GM20431 (cell line): ENCODE data around the gene GRIN3B.
"Not testable (repeated sequence)": the region's sequence is repeated elsewhere in the genome, so short reads cannot be mapped to it uniquely, and the experiment has no call there.

Experiments used
- in situ Hi-C: fragments of 300-500 bp; cut with MseI, MboI; formaldehyde crosslinking; loops from one replicate; pipeline ENCODE4 v1.15.0; 2020; ENCODE audit warnings: low sequenced_read_pairs; ENCODE audit not compliant: unreplicated experiment

Gene GRIN3B, protein sequence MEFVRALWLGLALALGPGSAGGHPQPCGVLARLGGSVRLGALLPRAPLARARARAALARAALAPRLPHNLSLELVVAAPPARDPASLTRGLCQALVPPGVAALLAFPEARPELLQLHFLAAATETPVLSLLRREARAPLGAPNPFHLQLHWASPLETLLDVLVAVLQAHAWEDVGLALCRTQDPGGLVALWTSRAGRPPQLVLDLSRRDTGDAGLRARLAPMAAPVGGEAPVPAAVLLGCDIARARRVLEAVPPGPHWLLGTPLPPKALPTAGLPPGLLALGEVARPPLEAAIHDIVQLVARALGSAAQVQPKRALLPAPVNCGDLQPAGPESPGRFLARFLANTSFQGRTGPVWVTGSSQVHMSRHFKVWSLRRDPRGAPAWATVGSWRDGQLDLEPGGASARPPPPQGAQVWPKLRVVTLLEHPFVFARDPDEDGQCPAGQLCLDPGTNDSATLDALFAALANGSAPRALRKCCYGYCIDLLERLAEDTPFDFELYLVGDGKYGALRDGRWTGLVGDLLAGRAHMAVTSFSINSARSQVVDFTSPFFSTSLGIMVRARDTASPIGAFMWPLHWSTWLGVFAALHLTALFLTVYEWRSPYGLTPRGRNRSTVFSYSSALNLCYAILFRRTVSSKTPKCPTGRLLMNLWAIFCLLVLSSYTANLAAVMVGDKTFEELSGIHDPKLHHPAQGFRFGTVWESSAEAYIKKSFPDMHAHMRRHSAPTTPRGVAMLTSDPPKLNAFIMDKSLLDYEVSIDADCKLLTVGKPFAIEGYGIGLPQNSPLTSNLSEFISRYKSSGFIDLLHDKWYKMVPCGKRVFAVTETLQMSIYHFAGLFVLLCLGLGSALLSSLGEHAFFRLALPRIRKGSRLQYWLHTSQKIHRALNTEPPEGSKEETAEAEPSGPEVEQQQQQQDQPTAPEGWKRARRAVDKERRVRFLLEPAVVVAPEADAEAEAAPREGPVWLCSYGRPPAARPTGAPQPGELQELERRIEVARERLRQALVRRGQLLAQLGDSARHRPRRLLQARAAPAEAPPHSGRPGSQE

DNA sequence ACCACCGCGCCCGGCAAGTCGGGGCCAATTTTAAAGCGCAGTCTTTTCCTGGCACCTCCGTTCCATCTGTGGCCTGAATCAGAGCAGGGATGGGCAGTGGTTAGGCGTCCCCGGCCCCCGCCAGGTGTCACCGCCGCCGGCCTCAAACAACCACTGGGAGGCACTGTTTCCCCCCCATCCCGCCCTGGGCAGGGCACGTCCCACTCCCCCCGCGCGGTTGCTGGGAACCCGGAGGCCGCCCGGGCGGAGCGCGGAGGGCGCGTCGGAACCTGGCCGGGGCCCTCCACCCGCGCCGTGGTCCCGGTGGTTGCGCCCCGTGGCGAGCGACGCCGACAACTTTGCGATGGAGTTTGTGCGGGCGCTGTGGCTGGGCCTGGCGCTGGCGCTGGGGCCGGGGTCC lies at the start of gene GRIN3B:
Gene GRIN3B, plus strand, starts transcription at position 325 of the 400 bp plus-strand sequence. Its CDS starts 19 bp downstream, at position 344.
- in situ Hi-C loops, result no loop called here

DNA sequence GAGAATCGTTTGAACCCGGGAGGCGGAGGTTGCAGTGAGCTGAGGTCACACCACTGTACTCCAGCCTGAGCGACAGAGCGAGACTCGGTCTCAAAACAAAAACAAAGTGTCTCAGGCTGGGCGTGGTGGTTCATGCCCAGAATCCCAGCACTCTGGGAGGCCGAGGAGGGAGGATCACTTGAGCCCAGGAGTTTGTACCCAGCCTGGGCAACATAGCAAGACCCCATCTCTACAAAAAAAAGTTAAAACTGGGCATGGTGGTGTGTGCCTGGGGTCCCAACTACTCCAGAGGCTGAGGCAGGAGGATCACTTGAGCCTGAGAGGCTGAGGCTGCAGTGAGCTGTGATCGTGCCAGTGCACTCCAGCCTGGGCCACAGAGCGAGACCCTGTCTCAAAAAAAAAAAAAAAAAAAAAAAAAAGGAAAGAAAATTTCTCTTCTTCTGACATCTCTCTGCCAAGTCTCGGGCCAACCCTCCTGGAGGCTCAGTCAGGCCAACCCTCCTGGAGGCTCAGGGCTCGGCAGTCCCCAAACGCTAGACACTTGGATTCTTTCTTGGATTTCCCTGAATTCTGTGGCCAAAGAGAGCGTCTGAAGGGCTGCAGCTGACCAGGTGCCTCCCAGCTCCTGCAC lies 48.1 kb upstream of the GRIN3B start:
- in situ Hi-C loops, result no loop called here

DNA sequence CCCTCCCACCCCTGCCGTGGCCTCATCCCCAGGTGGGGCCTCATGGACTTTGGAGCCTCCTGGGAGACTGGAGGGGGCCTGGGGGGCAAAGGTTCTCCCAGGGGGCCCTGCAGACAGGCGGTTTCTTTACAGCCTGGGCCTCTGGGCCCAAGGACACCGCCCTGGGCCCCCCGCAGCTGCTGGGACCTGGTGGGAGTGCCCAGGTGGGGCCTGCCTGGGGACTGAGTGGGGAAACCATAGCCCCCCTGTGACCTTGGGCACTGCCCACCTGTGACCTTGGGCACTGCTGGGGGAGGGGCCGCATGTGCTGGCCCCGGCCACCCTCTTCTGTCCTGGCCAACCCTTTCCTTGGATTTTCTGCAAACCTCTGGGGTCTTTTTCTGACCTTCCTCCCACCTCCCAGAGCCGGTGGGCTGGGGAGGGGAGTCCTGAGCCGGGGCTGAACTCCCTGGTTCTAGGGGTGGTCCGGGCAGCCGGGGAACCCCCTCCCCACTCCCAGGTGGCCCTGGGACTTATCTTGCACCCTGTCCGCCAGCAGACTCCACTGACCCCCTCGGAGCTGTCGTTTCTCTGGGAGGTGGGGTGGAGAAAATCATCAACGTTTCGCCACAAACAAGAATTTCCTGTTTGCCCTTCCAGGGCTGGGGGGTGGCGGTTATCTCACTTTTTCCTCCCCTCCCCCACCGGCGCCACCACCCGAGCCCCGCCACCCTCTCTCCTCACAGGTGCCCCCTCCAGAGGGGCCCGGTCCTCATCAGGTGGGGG lies 47.4 kb upstream of the GRIN3B start:
- in situ Hi-C loops, result no loop called here

DNA sequence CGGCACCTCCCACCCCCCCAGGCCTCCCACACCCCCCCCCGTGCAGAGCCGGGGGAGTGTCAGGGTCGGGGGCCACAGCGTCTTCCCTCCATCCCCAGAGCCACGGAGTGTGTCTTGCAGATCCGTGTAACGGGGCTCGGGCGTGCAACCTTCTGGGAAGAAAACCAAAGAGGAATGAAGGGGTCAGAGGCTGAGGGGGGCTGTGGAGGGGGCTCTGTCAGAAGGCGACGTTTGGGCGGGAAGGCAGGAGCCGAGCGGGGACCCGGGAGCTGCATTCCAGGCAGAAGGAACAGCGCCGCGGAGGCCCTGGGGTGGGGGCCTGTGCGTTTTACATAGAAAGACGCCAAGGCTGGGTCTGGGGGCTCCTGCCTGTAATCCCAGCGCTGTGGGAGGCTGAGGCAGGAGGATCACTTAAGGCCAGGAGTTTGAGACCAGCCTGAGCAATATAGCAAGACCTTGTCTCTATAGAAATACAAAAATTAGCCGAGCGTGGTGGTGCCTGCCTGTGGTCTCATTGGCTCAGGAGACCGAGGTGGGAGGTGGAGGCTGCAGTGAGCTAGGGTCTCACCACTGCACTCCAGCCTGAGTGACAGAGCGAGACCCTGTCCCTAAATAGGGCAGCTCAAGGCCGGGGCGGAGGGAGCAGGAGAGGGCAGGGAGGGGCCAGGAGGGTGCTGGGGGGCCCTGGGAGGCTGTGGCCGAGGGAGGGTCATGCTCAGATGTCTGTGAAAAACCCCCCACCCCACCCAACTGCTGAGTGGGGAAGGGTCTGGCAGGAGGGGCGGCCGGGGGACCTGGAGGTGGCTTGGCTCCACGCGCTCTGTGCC lies 46.6 kb upstream of the GRIN3B start:
- in situ Hi-C loops, result no loop called here

DNA sequence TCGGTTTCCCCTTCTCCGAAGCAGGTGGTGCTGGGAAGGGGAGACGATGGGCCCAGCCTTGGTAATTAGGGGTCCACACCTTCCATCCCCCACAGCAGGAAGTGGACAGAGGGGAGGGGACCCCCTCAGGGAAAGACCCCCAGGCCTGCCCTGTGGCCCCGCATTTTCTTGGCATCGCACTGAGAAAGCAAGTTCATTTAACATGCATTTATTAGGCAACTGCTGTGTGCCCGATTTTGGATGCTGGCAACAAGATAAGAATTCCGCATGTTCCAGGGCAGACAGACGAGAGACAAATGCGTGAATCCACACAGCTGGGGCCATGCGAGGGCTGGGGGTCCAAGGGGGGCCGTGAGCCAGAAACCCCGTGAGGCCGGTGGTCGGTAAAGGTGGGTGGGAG lies 45.9 kb upstream of the GRIN3B start:
- in situ Hi-C loops, result no loop called here

DNA sequence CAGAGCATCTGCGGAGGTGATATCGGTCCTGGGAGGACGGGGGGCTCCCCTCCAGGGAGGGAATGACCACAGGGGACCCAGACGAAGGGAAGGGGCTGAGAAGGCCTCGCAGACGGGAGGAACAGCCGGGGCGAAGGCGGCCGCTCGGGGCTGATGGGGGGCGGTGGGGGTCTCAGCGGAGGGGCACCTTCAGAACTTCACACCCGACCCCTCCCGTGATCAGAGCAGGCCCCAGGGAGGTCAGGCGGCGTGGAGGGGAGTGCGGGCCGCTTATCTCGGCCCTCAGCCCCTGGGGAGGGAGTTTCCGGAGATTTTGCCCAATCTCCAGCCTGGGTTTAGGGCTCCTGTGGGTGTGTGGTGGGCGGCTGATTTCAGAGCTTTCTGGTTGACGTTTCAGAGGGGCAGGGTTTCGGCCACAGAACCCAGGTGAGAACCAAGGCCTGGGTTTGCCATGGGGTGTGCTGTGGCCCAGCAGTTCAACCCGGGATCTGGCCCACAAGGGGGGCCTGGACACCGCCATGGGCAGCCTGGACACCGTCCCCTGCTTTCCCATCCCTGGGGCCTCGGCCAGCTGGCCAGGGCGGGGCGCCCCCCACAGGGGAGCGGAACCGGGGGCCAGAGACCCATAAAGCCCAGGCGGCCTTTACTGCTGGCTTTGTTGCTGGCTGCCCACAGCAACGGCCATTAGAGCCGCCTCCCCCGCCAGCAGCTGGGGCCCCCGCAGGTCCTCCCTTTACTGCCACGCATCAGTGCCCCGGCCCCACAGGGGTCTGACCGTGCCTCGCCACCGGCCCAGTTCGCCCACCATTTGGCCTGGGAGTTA lies 45.3 kb upstream of the GRIN3B start:
- in situ Hi-C loops, result no loop called here

DNA sequence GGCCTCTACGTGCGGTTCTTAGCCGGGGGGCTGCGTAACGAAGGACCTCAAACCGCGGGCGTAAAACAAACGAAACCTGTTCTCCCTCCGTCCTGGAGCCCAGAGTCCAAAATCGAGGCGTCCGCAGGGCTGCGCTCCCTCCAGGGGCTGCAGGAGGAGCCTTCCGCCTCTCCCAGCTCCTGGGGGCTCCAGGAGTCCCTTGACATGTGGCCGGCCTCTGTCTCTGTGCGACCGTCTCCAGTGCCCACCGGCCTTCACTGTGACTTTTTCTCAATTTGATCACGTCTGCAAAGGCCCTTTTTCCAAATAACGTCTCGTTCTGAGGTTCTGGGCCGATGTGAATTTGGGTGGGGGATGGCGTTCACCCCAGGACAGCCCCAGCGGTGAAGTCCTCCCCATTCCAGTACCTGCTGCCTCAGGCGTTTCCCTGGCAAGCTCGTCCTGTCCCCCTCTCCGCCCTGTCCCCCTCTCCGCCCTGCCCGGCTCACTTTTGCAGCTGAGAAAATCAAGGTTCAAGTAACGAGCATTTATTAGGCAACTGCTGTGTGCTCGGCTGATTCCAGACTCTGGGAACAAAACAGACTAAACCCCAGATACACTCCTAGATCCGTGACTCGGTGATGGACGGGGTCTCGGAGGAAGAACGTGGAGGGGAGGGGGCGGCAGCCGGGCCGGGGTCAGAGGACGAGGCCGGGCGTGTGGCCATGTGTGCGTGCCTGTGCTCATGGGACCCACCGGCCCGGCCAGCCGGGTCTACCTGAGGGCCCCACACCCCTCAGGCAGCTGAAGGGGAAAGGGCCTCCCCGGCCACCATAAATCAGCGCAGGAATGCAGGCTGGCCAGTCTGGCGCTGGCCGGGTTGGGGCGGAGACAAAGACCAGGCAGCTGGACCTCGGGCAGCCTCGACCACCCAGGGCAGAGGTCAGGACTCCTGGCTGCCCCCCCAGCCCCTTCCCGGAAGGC lies 44.1 kb upstream of the GRIN3B start:
- in situ Hi-C loops, result no loop called here

DNA sequence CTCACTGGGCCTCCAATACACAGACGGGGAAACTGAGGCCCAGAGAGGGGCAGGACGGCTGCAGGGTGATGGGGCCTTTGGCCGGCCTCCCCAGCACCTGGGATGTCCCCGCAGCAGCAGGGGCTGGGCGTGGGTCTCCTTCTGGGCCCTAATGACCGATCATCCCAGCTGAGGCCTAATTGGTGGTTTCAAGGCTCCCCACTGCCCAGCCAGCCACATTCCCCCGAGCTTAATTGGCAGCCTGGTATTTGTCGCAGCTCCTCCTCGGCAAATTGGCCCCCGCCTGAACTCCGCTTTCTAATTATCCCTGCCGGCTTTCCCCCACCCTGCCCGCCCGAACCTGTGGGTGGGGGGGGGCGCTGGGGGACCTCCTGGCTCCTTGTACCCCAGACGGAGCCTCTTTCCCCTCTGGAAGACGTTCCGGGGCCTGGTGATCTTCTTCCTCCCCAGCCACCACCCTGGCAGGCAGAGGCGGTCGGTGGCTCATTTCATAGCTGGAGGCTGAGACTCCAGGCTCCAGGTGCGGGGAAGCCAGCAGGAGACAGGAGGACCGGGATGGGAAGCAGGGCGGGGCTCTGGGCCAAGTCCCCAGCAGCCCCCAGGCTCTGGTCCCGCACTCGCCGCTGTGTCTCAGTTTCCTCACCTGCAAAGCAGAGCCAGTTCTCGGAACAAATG lies 43.3 kb upstream of the GRIN3B start:
- in situ Hi-C loops, result no loop called here

DNA sequence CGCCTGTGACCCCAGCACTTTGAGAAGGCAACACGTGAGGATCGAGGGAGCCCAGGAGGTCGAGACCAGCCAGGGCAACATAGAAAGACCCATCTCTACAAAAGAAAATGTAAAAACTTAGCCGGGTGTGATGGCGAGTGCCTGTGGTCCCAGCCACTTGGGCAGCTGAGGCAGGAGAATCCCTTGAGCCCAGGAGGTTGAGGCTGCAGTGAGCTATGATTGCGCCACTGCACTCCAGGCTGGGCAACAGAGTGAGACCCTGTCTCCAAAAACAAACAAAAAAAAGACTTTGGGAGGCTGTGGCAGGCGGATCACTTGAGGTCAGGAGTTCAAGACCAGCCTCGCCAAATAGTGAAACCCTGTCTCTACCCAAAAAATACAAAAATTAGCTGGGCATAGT lies 42.6 kb upstream of the GRIN3B start:
- in situ Hi-C loops, result not testable (repeated sequence)

DNA sequence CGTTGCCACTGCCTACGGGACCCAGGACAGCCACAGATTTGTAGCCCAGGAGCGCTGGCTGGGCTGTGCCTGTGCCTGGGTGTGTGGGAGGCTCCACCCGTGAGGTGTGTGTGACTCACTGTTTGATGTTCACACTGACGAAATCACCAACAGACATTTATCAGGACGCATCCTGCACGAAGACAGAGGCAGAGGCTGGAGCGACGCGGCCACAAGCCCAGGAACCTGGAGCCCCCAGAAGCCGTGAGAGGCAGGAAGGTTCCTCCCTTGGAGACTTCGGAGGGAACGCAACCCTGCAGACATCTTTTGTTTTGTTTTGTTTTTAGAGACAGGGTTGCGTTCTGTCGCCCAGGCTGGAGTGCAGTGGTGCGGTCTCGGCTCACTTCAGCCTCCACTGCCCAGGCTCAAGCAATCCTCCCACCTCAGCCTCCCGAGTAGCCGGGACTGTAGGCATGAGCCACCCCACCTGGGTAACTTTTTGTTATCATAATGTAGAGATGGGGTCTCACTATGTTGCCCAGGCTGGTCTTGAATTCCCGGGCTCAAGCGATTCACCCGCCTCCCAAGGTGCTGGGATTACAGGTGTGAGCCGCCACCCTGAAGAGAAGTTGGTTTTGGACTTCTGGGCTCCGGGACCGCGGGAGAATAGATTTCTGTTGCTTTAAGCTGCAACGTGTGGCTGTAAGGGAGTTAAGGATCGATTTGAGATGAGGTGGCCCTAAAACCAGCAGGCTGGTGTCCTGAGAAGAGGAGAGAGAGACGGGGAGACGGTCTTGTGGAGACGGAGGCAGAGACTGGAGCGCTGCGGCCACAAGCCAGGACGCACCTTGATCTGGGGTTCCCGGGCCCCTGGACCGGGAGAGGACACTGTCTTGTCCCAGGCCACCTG lies 41.0 kb upstream of the GRIN3B start:
- in situ Hi-C loops, result no loop called here

DNA sequence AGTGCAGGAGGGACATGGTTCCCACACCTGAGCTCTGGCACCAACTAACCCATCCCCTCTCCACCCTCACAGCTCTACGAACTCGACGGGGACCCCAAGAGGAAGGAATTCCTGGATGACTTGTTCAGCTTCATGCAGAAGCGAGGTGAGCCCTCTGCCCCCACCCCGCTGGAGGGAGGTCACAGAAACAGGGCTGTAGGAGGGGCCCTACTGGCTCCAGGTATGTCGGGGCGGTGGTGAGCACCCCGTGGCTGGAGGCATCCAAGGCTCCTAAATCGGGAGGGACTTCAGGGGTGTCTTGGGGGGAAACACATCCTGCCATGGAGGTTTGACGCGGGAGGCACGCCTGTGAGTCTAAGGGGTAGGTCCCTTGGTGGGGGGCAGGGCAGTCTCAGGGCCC lies 40.2 kb upstream of the GRIN3B start:
- in situ Hi-C loops, result no loop called here

DNA sequence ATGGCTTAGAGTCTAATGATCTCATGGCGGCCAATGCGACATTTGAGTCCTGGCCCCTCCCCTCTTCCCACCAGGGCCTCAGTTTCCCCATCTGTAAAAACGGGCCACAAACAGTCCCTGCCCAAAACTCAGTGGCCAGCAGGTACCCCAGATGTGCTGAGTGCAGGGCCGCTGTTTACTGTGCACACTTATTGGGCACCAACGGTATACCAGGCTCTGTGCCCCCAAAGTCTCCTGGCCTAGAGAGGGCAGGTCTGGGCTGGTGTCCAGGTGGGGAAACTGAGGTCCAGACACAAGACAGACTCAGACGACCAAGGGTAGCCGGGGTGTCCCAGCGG lies 39.6 kb upstream of the GRIN3B start:
- in situ Hi-C loops, result no loop called here

DNA sequence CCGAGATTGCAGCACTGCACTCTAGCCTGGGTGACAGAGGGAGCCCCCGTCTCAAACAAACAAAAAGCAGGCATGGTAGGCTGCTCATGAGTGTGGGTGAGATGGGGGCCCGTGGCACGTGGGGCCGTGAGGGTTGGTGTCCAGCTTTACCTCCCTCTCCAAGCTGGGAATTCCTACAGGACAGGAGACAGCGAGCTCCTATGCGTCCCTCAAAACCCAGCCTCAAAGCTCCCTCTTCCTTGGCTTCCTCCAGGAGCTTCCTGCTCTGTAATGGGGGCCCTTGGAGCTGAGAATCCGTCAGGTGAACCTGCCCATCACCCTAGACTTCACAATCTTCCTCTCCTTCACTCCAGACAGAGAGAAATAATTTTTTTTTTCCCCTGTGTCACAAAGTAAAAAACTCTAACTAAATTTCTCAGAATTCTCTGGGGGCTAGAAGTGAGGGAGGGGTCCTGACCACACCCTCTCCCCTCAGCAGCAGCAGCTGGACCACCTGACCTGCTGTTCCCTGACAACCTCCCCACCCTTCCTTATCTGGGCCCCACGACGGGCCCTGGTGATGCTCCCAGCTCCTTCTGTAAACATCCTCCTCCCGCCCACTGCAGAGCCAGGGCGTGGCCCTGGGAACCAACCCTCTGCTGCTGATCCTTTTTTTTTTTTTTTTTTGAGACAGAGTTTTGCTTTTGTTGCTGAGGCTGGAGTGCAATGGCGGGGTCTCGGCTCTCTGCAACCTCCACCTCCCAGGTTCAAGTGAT lies 38.2 kb upstream of the GRIN3B start:
- in situ Hi-C loops, result no loop called here

DNA sequence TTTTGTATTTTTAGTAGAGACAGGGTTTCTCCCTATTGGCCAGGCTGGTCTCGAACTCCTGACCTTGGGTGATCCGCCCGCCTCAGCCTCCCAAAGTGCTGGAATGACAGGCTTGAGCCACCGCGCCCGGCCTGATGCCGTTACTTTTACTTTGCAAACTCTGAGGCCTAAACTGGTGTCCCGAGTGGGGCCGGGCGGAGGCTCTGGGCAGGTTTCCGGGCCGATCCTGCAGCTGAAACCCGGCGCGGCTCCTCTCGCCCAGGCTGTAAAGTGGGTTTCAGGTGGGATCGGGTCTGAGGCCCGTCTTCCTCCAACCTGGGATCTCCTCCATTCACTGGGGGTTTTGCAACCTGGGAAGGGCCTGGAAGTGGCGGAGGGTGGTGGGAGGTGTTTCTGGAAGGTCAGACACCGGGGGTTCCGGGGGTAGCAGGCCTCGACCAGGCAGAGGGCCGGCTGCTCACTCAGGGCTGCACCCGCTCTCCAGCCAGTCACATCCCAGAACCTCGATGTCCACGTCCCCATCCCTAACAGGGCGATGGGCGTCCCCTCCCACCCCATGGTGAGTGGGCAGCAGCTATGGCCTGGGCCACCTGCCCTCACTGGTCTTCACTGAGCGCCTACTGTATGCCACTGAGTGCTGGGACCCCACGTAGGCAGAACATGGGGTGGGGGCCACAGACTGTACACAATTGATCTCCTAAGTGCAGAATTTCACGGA lies 37.4 kb upstream of the GRIN3B start:
- in situ Hi-C loops, result no loop called here
